ENCODE results near the gene SLC26A8. TPM values are rescaled to one million over a fixed set of nuclear protein-coding genes. Genes with fewer than 3 reads are reported as not detected.

SLC26A8 gene
- total RNA-seq, 1 experiment from 2014 or later: 0.09 TPM

GRCh38 chr6:36052097-36052496 is 27.7 kb upstream of the SLC26A8 start:
- Histone ChIP-seq H3K27ac (ENCODE audit: insufficient read length, low read depth, low read length) (no peak overlapping the region), H3K23ac (ENCODE audit: insufficient read length, low read depth, low read length) (no peak overlapping the region), H3K27me3 (ENCODE audit: insufficient read depth, low read length) (no peaks in the 10 kb centered on the region), H3K23me2 (ENCODE audit: insufficient read length, low read depth, low read length, poor library complexity, severe bottlenecking) (no peaks in the 10 kb centered on the region), H3K18ac (ENCODE audit: insufficient read length, low read depth, low read length) (no peak overlapping the region), H3K4me1 (ENCODE audit: insufficient read depth, low read length) (no peaks in the 10 kb centered on the region; the same call in 1 of the 2 replicates), H3K56ac (ENCODE audit: insufficient read length, low read depth, low read length) (no peak overlapping the region), H3K4ac (ENCODE audit: low read depth, low read length) (no peak overlapping the region), H3T11ph (ENCODE audit: low read length) (no peak overlapping the region), H2BK12ac (ENCODE audit: insufficient read length, low read depth, low read length) (no peak overlapping the region), H4K20me1 (ENCODE audit: control insufficient read depth, insufficient read depth, insufficient read length) (no peaks in the 10 kb centered on the region), H2AK5ac (ENCODE audit: insufficient read length, low read length) (no peak overlapping the region), H3K9ac (ENCODE audit: extremely low read depth, insufficient read length, low read length) (no peak overlapping the region), H2BK5ac (ENCODE audit: insufficient read length, low read length) (no peak overlapping the region), H3K4me2 (ENCODE audit: insufficient read depth, insufficient read length, low read length) (no peak overlapping the region), H2BK20ac (ENCODE audit: low read depth, low read length, poor library complexity, severe bottlenecking) (no peak overlapping the region), H2BK120ac (ENCODE audit: low read depth, low read length, poor library complexity, severe bottlenecking) (no peak overlapping the region), H2BK15ac (ENCODE audit: low read depth, low read length) (no peak overlapping the region), H4K91ac (ENCODE audit: insufficient read length, low read depth, low read length) (no peak overlapping the region), H4K8ac (replicated peaks; ENCODE audit: insufficient read length, low read depth, low read length) (no peak overlapping the region), H3K14ac (ENCODE audit: insufficient read depth, low read length) (no peak overlapping the region), H3K9me3 (ENCODE audit: control insufficient read depth, low read depth, low read length) (no peaks in the 10 kb centered on the region), H3K79me2 (ENCODE audit: insufficient read depth, low read length) (no peaks in the 10 kb centered on the region; the same call in 1 of the 2 replicates), H2AFZ (ENCODE audit: low read length) (no peak overlapping the region), H3K79me1 (ENCODE audit: insufficient read depth, low read depth, low read length, poor library complexity, severe bottlenecking) (peaks cover 2% of the 10 kb centered on the region), H4K5ac (ENCODE audit: insufficient read length, low read depth, low read length) (no peak overlapping the region)
- H3K4me3 Mint-ChIP-seq: no peak overlapping the region
- peaks cover 0 to 3% (median 0%) of the 10 kb centered on the region in 3 experiments; a peak in 1 of 7 replicates for H3K36me3 Mint-ChIP-seq (ENCODE audit: insufficient read depth in 1 of 3, low read depth in 3 of 3)
- H3K9me3 Mint-ChIP-seq: no peaks in the 10 kb centered on the region
- H3K27me3 Mint-ChIP-seq (ENCODE audit: low read depth): no peaks in the 10 kb centered on the region
- no peak for TF ChIP-seq CTCF (conservative IDR thresholded peaks at IDR 0.05)
- H3K4me1 Mint-ChIP-seq: no peaks in the 10 kb centered on the region
- H3K27ac Mint-ChIP-seq: no peak overlapping the region
- WGBS (ENCODE audit: extremely low coverage, insufficient read length, low lambda C conversion rate): no CpG with 5 or more reads among the region's 2 CpGs
- no peak for DNase-seq
